ENCODE measurements around the gene PRSS27.
A peak's percentile ranks its signal among the peaks of the same experiment; 100 is the strongest.
"Not testable (repeated sequence)": the region's sequence is repeated elsewhere in the genome, so short reads cannot be mapped to it uniquely, and the experiment has no call there.

The PRSS27 gene

DNA sequence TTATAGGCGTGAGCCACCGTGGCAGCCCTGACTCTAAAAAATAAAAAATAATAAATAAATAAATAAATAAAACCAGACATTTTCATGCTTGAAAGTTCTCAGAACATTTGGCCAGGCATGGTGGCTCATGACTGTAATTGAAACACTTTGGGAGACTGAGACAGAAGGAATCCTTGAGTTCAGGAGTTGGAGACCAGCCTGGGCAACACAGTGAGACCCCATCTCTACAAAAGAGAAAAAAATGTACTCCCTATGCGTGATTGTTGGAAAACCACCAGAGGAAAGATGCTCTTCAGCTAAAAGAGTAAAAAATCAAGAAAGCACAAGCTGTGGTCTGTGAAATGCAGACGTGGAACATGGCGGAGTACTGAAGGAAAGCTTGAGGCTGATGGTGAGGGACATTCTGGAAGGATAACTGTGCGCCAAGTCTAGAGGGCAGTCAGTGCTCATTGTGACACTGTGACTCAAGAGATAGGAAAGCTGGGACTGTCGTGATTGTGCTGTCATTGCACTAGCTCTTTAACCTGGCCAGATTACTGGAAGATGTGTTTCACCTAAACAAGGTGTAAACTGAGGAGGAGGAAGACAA is 4.2 kb upstream of the PRSS27 start:
- DNase-seq (ENCODE audit: low read depth): no peak

DNA sequence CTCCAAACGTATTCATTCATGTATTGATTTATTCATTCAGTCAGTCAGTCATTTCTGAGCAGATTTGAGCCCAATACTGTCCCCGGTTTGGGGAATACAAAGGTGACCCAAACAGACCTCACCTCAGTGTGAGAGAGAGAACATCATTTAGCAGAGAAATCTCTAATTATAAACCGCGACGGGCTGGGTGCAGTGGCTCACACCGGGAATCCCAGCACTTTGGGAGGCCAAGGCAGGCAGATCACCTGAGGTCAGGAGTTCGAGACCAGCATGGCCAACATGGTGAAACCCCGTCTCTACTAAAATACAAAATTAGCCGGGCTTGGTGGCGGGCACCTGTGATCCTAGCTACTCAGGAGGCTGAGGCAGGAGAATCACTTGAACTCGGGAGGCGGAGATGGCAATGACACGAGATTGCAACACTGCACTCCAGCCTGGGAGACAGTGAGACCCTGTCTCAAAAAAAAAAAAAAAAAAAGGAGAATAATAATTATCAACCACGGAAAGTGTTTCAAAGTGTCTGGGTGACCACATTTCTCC is 1.7 kb upstream of the PRSS27 start:
- not testable (repeated sequence) for DNase-seq (ENCODE audit: low read depth)

DNA sequence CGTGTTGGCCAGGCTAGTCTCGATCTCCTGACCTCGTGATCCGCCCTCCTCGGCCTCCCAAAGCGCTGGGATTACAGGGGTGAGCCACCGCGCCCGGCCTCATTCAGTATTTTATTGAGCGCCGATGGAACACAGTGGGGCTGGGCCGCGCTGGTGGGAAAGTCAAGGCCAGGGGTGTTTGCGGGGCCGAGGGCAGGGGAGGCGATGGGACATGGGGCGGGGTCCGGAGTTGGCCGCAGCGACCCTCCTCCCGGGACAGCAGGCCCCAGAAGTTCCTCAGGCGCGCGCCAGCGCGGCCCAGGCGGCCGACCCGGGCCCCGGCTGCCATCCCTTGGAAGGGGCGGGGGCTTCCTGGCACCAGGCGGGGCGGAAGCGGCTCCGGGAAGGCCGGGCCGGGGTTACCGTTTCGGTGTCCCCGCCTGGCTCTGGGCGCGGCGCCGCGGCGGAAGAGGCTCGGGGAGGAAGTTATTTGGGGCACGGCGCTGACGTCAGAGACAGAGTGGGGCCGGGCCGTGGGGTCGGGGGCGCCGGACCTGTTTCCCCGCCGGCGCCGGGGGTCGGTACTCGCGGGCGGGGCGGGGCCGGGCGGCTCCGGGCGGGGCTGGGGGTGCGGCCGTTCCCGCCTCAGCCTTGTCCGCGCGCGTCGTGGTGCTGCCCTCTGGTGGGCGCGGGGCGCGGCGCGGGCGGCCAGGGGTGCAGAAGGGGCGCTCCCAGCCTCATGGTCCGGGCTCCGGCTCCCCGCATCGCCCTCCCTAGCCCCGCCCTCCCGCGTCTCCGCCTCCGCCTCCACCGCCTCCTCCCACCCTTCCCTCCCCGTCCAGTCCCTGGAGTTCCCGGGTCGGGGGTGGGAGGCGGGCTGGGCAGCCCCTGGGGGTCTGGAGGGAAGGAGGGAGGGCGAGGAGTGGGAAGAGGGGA is 952 bp upstream of the PRSS27 start:
- peak; percentile 89 for DNase-seq (ENCODE audit: low read depth)

DNA sequence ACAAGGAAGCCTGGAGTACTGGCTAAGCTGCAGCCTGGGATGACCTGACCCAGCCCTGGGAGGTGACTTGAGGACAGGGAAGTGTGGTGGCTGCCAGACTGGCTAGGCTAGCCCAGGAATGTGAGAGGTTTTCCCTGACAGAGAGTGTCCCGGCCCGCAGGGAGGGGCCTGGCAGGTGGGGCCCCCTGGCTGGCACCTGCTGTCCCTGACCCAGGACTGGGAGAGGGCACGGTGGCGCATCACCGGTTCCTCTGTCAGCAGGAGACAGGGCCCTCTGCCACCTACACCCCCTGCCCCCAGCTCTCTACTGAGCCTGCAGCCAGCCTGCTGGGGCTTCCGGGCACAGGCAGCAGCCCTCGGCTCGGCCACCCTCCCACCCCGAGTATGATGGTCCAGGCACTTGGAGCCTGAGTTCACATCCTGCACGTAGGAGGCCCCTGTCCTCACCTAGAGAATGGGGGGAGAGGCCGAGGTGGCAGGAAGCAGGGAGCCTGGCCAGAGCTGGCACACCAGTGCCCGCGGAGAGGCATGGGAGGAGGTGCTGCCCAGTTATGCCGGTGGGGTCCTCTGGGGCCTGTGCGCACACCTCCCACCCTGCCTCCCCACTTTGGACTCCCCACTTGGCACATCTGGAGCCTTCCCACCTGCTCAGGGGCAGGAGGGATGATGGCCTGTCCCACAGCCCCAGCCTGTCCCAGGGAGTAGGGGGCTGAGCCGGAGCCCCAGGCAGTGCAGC is 528 bp downstream of the PRSS27 start:
- no peak for DNase-seq (ENCODE audit: low read depth)

DNA sequence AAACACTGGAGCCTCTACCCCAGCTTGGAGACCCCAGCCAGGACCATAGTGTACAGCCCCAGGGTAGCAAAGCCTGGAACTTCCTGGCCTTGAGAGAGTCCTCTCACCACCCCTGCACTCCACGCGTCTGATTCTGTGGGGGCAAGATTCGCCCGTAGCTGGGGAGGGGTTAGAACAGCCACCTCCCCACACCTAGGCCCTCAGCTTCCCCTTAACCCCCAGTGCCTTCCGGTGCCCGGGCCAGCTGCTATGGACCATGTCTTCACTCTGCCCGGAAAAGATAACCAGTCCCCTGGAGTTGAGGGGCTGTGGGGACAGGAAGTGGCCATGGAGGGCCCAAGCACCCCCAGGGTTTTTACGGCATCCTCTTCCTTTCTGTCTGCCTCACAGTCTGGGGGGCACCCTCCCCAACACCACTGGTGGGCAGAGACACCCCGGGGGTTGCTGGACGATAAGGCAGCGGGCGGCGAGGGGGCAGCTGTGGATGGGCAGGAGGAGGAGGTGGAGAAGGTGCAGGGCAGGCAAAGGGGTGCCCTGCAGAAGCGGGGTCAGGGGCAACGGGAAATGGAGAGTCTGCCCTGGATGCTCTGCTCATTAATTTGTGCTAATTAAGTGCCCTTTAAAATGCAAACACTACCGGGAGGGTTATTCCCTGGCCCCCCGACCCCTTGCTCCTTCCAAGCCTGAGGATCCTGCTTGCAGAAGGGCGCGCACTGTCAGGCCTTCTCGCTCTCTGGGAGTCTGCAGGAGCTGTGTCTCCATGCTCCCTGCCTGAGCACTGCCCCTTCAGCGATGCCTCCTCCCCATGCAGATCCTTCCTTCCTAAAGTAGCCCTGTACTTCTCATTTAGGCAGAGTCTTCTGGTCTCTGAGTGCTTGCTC is 2.4 kb downstream of the PRSS27 start:
- DNase-seq (ENCODE audit: low read depth): no peak

DNA sequence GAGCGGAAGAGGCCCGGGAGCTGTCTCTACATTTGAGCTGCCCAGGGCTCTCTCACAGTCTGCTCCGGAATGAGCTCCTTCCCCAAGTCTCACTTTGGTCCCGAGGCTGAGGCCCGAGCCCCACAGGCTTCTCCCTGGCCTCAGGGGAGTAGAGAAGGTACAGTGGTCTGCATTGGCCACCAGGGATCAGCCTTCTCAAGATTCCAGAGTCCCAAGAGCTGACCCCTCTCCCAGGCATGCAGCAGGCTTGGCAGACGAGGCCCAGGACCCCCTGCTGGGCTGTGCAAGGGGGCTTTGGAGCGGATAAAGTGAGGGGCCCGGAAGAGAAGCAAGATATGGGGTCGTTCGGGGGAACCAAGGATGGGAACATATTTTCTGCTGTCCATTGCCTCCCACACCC is 3.1 kb downstream of the PRSS27 start:
- DNase-seq (ENCODE audit: low read depth): no peak

DNA sequence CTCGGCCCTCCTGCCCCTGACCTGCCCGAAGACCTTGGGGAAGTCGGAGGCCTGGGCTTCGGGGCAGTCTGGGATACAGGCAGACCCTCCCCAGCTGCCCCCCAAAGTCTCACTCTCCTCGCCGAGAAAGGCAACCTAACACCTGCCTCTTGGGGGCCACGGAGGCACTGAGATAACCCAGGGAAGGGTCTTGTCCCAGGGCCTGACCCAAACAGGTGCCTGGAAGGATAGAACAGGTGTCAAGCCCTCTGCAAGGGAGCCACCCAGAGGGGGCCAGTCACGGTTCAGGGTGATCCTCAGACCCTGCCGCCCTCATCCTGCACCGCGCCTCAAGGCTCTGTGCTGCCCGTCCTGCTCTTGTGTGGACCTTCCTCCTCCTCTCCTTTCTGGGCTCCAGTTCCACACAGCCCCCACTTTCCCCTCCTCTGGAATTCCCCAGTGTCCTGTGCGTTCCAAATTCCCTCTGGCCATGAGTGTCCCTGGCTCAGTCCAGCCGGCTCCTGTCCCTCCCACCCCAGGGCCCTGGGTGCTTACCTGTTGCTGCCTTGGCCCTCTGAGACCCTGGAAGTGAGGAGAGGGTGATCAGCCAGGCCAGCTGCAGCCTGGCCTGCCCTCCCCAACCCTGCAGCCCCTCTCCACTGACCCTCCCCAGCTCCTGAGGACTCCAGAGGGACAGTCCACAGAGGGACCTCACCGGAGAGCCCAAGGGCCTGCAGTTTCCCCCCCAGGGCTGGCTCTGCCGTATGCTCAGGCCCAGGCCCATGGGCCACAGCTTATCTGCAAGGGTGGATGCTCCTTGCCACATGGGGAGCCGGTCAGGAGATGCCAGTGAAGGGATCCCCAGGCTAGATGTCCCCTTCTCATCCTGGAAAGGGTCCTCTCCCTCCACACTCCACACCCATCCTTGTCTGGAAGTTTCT is 3.8 kb downstream of the PRSS27 start:
- no peak for DNase-seq (ENCODE audit: low read depth)

DNA sequence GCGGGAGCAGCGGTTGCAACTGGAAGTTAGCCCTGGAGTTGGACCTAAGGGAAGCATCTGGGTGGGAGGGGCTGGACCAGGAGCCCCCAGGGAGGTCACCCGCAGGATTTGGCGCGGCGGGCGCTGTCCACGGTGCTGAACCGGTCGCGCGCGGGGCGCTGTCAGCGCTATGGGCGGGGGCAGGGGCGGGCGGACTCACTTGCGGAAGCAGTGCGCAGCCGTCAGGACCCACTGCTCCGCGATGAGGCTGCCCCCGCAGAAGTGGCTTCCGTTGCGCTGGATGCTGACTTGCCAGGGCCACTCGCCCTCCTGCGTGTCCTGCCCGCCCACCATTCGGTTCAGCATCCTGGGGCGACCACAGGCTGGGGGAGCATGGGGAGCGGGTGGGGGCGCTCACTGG is 4.5 kb downstream of the PRSS27 start:
- DNase-seq (ENCODE audit: low read depth): peak; percentile 30

DNA sequence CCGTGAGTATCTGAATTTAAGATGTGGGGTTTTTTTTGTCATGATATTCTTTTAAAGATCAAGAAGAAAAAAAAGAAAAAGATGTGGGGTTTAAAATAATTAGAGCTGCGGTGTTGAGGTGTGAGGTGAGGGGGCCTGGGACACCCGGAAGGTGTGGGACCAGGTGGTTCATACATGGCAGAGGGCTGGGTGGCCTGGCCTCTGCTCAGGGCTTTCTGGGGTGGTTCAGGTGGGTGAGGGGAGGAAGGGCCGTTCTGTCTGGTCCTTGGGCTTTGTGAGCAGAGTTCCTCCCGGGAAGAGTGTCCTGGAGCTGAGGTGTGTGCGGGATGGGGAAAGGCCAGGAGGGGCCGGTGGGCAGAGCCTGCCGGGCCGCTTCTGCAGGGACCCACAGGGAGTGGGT is 5.0 kb downstream of the PRSS27 start:
- no peak for DNase-seq (ENCODE audit: low read depth)

DNA sequence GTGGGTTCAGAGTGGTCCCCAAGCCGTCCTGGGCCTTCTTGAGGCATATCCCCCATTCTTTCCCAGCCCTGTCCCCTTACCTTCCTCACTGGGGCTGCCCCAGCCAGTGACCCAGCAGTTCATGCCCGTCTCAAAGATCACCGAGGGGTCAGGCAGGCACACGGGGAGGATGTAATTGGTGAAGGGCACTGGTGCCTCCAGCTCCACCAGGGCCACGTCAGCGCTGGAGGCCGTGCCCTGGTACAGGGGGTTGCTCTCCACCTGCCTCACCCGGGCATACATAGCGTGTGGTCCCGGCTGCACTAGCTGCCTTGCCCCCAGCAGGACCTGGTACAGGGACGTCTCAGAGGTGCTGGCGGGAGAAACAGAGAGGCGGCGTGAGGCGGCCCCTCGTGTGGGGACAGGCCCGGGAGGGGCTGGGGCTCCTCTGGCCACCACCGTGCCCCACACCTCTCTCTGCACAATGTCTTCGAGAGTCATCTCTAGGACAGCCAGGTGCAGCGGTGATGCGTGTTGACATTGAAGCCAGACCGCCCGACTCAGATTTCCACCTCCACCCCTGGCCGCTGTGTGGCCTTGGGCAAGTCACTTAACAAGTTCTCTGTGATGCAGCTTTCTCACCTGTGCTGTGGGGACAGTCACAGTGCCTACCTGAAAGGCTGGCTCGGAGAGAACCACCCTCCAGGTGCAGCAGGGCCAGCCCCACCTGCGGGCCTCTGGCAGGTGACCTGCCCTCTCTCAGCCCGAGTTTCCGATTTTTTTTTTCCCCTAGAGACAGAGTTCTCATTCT is 5.8 kb downstream of the PRSS27 start:
- DNase-seq (ENCODE audit: low read depth): no peak

DNA sequence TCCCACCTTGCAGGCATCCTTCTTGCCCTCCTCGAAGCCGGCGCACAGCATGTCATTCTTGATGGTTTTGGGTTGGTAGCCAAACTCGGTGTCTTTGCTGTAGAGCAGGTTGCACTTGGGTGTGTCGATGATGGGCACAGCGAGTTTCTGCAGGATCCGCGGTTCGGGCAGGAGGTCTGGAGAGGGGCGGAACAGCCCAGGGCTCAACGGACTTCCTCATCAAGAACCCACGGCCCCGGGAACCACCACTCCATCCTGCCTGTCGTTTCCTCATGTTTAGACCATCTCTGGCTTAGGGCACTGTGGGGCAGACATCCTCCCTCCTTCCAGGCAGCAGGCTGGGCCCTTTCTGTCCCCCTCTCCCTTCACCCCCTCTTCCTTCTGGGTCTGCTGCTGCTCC is 6.5 kb downstream of the PRSS27 start:
- DNase-seq (ENCODE audit: low read depth): no peak

DNA sequence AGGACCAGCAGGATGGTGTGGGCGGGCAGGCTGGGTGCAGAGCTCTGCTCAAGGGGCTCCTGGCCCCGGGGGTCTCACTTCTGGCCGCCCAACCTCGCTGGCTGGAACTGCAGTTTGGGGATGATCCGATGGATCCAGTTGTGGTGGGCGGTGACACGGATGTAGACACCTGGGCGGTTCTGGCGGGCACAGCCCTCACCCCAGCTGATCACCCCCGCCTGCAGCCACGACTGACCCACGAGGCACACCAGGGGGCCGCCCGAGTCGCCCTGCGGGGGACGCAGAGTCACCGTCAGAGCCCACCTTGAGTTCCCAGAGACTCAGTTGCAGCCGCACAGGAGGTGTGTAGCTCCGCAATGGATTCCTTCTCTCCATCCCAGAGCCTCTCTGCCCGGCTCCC is 7.5 kb downstream of the PRSS27 start:
- DNase-seq (ENCODE audit: low read depth): no peak

DNA sequence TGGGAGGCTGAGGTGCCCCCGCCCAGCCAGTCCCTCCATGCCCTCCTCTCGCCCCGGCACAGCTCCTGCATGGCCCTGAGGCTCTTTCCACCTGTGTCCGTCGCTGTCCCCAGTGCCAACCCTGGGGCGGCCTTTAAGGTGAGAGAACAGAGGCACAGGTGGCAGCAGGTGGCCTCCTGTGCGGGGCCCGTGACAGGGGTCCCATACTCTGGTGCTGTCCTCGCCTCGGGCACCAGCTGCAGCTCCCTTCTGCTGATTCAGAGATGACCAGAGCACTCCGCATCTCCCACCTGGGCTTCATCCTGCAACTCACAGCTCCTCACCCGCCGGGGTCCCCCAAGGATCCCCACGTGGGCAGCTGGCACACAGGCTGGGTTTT is 8.0 kb downstream of the PRSS27 start:
- DNase-seq (ENCODE audit: low read depth): no peak

DNA sequence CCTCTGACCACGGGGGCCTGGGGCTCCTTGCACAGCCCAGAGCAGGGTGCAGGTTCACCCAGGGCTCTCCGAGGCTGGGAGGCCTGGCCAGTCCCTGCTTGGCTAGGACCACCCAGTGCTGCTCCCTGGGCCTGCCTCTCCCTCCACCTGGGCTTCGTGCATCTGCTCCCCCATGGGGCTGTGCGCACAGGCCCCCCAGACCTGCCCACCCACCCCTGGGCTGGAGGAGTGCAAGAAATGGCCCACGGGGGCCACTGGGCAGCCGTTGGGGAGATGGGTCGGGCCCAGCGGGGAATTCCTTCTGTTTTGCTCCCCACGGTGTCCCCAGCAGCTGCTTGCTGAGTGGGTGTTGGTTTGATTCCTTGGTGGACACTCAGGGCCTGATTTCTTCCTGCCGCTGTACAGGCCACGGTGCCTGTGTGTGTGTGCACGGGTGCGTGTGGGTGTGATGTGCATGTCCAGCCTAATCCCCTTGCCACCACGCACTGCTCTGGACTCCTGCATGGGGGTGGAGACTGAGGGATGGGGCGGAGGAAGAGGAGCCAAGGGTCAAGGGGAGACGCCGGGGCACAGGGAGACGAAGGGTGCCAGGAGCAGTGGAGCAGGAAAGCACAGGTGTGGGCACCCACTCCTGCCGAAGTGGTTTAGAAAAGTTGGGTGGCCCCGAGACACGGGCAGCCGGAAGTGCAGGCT is 8.5 kb downstream of the PRSS27 start:
- DNase-seq (ENCODE audit: low read depth): no peak

DNA sequence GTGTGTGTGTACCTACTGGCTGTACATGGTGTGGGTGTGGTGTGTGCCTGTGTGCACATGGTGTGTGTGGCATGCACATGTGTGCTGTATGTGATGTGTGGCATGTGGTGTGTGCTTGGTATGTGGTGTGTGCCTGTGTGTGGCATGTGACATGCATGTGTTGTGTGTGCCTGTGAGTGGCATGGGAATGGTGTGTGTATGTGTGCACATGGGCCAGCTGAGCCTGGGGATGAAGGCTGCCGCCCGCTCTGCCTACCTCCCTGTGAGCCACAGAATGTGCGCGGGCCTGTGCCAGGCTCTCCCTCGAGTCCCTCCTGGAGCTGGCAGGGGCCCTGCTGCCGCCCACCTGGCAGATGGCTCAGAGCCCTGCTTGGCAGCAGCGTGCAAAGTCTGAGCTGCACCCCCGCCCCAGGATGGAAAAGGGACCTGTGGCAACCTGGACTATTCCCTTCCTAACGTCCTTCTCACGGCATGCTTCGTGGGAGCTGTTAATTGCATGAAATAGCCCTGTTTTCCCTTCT is 9.3 kb downstream of the PRSS27 start:
- DNase-seq (ENCODE audit: low read depth): no peak

DNA sequence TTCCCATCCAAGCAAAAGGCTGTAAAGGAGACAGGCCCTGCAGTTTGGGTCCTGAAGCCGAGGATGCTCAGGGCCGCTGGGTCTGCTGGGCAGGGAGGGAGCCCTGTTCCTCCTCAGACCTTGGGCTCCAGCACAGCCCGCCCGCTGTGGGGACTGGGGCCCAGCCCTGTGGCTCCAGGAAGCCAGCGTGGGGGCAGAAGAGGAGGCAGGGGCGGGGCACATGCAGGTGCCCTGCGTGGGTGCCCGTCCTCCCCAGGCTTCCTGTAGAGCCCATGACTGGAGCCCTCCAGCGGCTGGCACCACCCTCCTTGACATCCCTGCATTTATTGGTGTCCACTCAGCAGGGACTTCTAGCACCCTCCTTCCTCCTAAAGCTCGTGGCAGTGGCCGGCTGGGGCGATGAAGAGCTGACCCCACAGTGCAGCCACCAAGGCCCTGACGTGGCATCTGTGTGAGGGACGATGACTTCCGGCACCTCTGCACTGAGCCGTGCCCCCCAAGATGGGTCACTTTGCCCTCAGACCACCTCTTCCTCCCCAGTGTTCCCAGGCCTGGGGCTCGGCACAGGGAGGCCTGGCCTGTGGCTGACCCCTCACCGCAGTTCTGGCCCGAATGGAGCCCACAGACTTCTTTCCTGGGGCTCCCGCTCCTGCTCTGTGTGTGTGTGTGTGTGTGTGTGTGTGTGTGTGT is 9.9 kb downstream of the PRSS27 start:
- DNase-seq (ENCODE audit: low read depth): no peak

DNA sequence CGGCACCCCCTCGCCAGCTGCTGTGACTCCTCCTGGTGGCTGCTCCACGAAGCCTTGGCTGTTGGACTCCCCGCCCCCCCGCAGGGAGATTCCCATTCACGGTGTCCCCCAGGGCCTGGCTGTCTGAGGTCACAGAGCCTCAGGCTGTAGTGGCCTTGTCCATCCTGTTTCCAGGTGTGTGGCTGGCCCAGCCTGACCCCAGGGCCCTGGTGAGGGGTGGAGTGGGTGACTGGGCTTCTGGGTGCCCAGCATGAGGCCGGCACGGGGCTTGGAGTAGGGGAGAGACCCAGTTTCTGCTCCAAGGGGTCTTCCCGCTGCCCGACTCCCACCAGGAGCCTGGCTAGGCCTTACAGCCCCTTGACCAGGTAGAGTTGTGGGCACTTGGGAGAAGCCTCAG is 10.4 kb downstream of the PRSS27 start:
- no peak for DNase-seq (ENCODE audit: low read depth)

DNA sequence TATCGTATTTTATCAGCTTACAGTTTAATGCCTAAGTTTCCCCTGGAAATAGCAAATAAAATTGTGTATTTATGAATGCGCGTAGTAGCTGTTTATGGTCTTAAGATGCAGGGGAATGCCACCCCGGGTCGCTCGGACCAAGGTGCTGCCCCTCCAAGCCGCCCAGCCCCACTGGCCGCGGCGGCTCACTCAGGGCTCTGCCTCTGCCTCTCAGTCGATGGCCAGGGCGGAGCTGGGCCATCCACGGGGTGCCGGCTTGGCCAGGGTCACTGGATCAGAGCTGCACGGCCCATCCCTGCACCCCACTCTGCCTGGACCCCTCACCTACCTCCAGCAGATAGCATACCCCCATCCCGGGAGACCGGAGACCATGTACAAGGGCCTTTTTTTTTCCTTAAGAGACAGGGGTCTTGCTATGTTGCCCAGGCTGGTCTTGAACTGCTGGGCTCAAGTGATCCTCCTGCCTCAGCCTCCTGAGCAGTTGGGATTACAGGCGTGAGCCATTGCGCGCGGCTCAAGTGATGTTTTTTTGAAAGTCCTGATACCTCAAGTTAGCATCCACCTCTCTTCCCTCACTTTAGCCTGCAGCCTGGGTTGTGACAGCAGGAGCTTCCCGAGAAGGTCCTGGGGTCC is 11.0 kb downstream of the PRSS27 start:
- no peak for DNase-seq (ENCODE audit: low read depth)

All from ELR (cell line).